Spinal cord (tissue), 10 donors: ENCODE data around the gene CABYR. TPM values are rescaled to one million over a fixed set of nuclear protein-coding genes. Genes with fewer than 3 reads are reported as not detected.

Experiments used
- DNase-seq, 6 donors: peaks; one replicate each; pipeline versions ENCODE4 v3.0.0 to v3.0.0-alpha.2; 2013 to 2015; ENCODE audit warnings: low spot score in 6 of 6, low read depth in 4 of 6
- H3K27ac ChIP-seq: one replicate; pipeline ENCODE4 v1.5.1; 2013; ENCODE audit warnings: low read depth, low read length, control low read depth
- H3K27me3 ChIP-seq: one replicate; pipeline ENCODE4 v1.6.1; 2013; ENCODE audit warnings: low read length; ENCODE audit not compliant: control insufficient read depth, insufficient read depth
- H3K36me3 ChIP-seq: one replicate; pipeline ENCODE4 v1.6.1; 2013; ENCODE audit warnings: low read length; ENCODE audit not compliant: control insufficient read depth, insufficient read depth
- H3K4me1 ChIP-seq: one replicate; pipeline ENCODE4 v1.6.1; 2013; ENCODE audit warnings: low read length; ENCODE audit not compliant: control insufficient read depth, insufficient read depth
- H3K4me3 ChIP-seq: one replicate; pipeline ENCODE4 v1.5.1; 2013; ENCODE audit warnings: low read depth, low read length, control low read depth
- H3K9me3 ChIP-seq: one replicate; pipeline ENCODE4 v1.6.1; 2013; ENCODE audit warnings: low read length; ENCODE audit not compliant: control insufficient read depth, insufficient read depth
- WGBS: methylation state at CpG from one replicate; pipeline ENCODE4 v1.1.5; 2013; ENCODE audit warnings: missing lambda C conversion rate; ENCODE audit not compliant: insufficient coverage; 5-methylcytosine and 5-hydroxymethylcytosine counted together
- polyA plus RNA-seq, 2 donors: library from polyadenylated mRNA; unstranded; fragments of 120-200 nt; gene quantifications; one replicate each; pipeline ENCODE4 v1.2.1, GENCODE V29; 2013; ENCODE audit not compliant: insufficient read length in 2 of 2
- total RNA-seq, 2 donors: library from RNA; depleted of rRNA in 1 of 2; stranded (reverse); fragments of 120-200 nt in 1 of 2; fragments of >200 nt in 1 of 2; gene quantifications; one replicate each; pipeline versions ENCODE4 v1.2.3 to v1.2.4, GENCODE V29; 2013 to 2014
- donor health status: healthy.

Gene CABYR
- total and polyA plus RNA-seq, 4 donors = 9.1 to 30.3 (median 23.0) TPM

- Histone ChIP-seq H3K36me3 (peaks cover 3% of the 10 kb centered on the region), H3K9me3 (no peaks in the 10 kb centered on the region), H3K4me3 (no peak overlapping the region), H3K27ac (no peak overlapping the region), H3K4me1 (peaks cover 11% of the 10 kb centered on the region), H3K27me3 (no peaks in the 10 kb centered on the region)
- 97% methylated on average over 8 of the region's 9 CpGs for WGBS
- DNase-seq = no peak
Measured at GRCh38 chr18:24198461-24198860, 59.6 kb downstream of the CABYR start.

GRCh38 chr18:24199372-24199962 lies 60.6 kb downstream of the CABYR start:
- no peak for DNase-seq
- Histone ChIP-seq H3K9me3 (no peaks in the 10 kb centered on the region), H3K4me1 (peaks cover 11% of the 10 kb centered on the region), H3K27me3 (no peaks in the 10 kb centered on the region), H3K4me3 (no peak overlapping the region), H3K36me3 (peaks cover 3% of the 10 kb centered on the region), H3K27ac (no peak overlapping the region)
- WGBS = 76% methylated on average over 4 of the region's 5 CpGs

GRCh38 chr18:24200494-24201290 lies 61.8 kb downstream of the CABYR start:
- DNase-seq = peak in 4 of 6 donors; percentile 26 to 78 (median 48)
- no peaks in the 10 kb centered on the region for H3K9me3 ChIP-seq
- H3K4me3 ChIP-seq = no peak overlapping the region
- H3K27ac ChIP-seq = no peak overlapping the region
- no peaks in the 10 kb centered on the region for H3K27me3 ChIP-seq
- H3K4me1 ChIP-seq = peaks cover 11% of the 10 kb centered on the region
- no peaks in the 10 kb centered on the region for H3K36me3 ChIP-seq
- WGBS = 36% methylated on average over 2 of the region's 11 CpGs

DNA sequence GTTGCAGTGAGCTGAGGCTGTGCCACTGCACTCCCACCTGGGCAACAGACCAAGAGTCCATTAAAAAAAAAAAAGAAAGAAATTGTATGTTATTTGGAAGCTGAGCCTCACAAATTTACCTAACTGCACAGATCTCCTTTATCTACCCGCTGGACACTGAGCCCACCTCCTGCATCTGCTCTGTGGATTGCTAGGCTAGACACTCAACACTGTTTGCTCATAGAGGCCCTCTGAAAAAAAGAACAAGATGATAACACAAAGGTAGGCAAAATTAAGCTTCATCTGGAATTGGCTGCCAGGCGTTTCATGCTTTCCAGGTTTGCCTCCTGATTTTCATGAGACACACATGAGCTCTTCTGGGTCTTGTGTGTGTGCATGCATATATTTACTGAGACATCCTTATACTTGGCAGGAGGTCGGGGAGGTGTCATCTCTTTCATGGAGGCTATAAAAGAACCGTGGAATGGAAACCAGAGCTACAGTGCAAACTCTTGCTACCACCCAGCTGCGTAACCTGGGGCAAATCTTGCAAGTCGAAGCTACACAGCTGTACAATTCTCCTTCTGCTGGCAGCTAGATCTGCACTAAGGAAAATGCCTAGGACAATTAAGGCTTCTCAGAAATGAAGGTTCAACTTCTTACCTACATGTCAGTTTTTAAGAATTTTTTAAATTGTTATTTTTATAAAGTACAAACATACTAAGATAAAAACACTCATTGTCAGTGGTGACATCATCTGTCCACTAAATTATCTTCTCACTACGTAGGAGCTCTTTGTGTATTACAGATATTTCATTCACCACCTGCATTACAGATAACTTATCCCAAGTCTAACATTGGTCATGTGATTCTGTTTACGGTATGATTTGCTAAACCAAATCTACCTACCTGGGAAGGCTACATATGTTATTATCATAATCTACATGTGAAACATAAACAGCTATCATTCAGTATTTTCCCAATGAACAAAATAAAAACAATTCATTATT lies 63.1 kb downstream of the CABYR start:
- H3K36me3 ChIP-seq = no peaks in the 10 kb centered on the region
- 80% methylated on average over 5 of the region's 8 CpGs for WGBS
- H3K9me3 ChIP-seq = no peaks in the 10 kb centered on the region
- no peaks in the 10 kb centered on the region for H3K27me3 ChIP-seq
- H3K4me1 ChIP-seq = peaks cover 11% of the 10 kb centered on the region
- DNase-seq = peak in 1 of 6 donors; percentile 43
- H3K27ac ChIP-seq = no peak overlapping the region
- no peak overlapping the region for H3K4me3 ChIP-seq

DNA sequence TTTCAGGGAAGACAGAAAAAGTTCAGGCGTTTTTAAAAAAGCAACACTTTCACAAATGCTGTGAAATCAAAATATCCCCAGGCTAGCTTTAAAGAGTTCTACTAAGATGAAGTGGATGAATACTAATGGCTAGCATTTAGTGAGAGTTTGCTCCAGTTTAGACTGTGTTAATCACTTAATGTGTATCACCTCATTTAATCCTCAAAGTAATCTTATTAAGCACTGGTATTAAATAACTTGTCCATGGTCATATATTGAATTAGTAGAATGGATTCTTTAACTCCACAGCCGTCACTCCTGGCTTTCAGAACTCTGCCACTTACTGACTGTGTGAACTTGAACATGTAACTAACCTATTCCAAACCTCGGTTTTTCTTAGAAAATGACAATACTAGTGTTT lies 66.0 kb downstream of the CABYR start:
- WGBS = no CpG with 5 or more reads among the region's 3 CpGs
- Histone ChIP-seq H3K4me3 (no peak overlapping the region), H3K9me3 (no peaks in the 10 kb centered on the region), H3K27ac (no peak overlapping the region), H3K4me1 (peaks cover 11% of the 10 kb centered on the region), H3K27me3 (no peaks in the 10 kb centered on the region), H3K36me3 (no peaks in the 10 kb centered on the region)
- peak in 1 of 6 donors; percentile 48 for DNase-seq

DNA sequence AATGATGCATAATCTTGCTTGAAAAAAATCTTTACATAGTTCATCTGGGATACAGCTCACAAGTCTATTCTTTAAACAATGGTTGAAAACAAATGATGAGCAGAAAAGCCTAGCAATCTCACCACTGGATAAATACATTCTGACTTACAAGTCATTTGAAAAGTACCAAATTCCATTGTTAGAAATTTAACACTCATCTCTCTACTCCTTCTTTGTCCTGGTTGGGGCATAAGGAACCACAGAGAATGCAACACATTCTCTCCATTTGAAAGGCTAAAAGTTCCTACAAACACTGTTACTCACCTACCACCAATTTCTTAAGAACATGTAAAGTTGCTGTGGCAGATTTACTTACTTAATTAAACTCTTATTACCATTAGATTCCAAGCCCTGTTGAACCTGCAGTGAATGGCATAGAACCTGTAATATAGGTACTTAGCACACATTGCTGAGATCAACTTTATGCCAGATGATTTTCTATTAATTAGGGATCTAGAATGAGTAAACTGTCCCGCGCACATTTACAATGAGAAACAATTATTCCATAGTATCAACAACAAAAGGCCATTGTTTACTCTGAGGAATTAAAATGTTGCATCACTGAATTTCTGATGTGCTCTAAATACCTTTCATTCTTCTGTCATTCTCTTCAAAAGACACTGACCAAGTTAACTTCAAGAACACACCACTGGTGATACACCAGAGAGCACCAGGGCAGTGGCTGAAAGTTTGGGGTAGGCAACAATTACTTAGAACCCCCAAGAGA lies 69.6 kb downstream of the CABYR start:
- Histone ChIP-seq H3K4me3 (no peak overlapping the region), H3K27ac (no peak overlapping the region), H3K27me3 (no peaks in the 10 kb centered on the region)

DNA sequence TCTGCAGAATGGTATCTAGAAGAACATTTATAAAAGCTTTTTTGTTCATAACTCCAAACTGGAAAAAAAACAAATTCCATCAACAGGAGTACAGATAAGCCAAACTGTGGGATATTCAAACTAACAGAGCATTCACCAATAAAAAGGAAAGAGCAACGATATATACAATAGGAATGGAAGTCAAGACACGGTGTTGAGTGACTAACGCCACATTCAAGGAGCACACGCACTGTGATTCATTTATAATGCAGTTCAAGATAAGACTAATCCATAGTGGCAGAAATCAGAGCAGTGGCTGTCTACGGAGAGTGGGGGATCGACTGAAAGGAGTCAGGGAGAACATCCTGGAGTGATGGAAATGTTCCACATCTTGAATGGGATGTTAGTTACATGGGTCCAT lies 70.7 kb downstream of the CABYR start:
- Histone ChIP-seq H3K27me3 (no peaks in the 10 kb centered on the region), H3K36me3 (no peaks in the 10 kb centered on the region), H3K27ac (no peak overlapping the region), H3K9me3 (no peaks in the 10 kb centered on the region), H3K4me3 (no peak overlapping the region), H3K4me1 (no peaks in the 10 kb centered on the region)
- WGBS = 80% methylated on average over 2 of the region's 6 CpGs
- no peak for DNase-seq

More for the DNA sequence above, 69.6 kb downstream of the CABYR start:
- no peak for DNase-seq
- Histone ChIP-seq H3K9me3 (no peaks in the 10 kb centered on the region), H3K4me1 (no peaks in the 10 kb centered on the region), H3K36me3 (no peaks in the 10 kb centered on the region)
- WGBS = no CpG with 5 or more reads among the region's 2 CpGs
